Gastrocnemius medialis (tissue), 4 donors: Measurements from ENCODE around the gene CACNA1S. TPM values are rescaled to one million over a fixed set of nuclear protein-coding genes. Genes with fewer than 3 reads are reported as not detected.

Source experiments
- ATAC-seq, 2 donors: fragments of 150-250 bp; one replicate each; pipeline ENCODE4 v1.9.1; 2016
- DNase-seq, 2 donors: peaks; one replicate each; pipeline ENCODE4 v3.0.0-alpha.2; 2019
- H3K27ac ChIP-seq, 4 donors: fragments of 200-600 bp; sonication (generic); 1 replicate in 1 of 4; 2 replicates in 3 of 4; pipeline ENCODE4 v1.5.1; 2016 to 2018; ENCODE audit warnings: mild to moderate bottlenecking in 2 of 4, moderate library complexity in 1 of 4
- H3K27me3 ChIP-seq, 3 donors: fragments of 200-600 bp; sonication (generic) in 2 of 3; 1 replicate in 1 of 3; 2 replicates in 2 of 3; pipeline versions ENCODE4 v1.5.1 to v1.6.0; 2016 to 2019; ENCODE audit warnings: mild to moderate bottlenecking in 1 of 3, moderate library complexity in 1 of 3
- H3K36me3 ChIP-seq, 2 donors: fragments of 200-600 bp; sonication (generic) in 1 of 2; one replicate each; pipeline ENCODE4 v1.5.1; 2017 to 2018
- H3K4me1 ChIP-seq, 2 donors: fragments of 200-600 bp; sonication (generic) in 1 of 2; one replicate each; pipeline ENCODE4 v1.5.1; 2016 to 2017; ENCODE audit warnings: mild to moderate bottlenecking in 2 of 2
- H3K4me3 ChIP-seq, 4 donors: fragments of 200-600 bp; sonication (generic) in 3 of 4; 1 replicate in 1 of 4; 2 replicates in 3 of 4; pipeline ENCODE4 v1.5.1; 2016 to 2019; ENCODE audit warnings: mild to moderate bottlenecking in 2 of 4
- H3K9me3 ChIP-seq, 3 donors: fragments of 200-600 bp; sonication (generic) in 2 of 3; 1 replicate in 1 of 3; 2 replicates in 2 of 3; pipeline ENCODE4 v1.5.1; 2016 to 2019
- CTCF ChIP-seq, 5 experiments: fragments of 450-650 bp in 3 of 5; fragments of 200-600 bp in 2 of 5; sonication (generic) in 2 of 5; IDR thresholded peaks in 4 of 5; conservative IDR thresholded peaks in 1 of 5; 1 replicate in 4 of 5; 2 replicates in 1 of 5; pipeline ENCODE4 v1.5.1; 2016 to 2019; ENCODE audit warnings: antibody characterized with exemption in 5 of 5, mild to moderate bottlenecking in 3 of 5, moderate library complexity in 3 of 5
- POLR2A ChIP-seq, 2 donors: fragments of 450-650 bp; IDR thresholded peaks; one replicate each; pipeline ENCODE4 v1.6.1; 2017; ENCODE audit warnings: antibody characterized with exemption in 2 of 2, mild to moderate bottlenecking in 2 of 2, moderate library complexity in 2 of 2
- in situ Hi-C, 4 donors: fragments of 200-750 bp; cut with MboI; loops; one replicate each; pipeline versions ENCODE4 v1.15.0 to v1.8.0; 2017; ENCODE audit warnings: low sequenced_read_pairs in 4 of 4
- intact Hi-C: fragments of 100-400 bp; cut with DNase I; formaldehyde crosslinking; loops from one replicate; pipeline ENCODE4 v1.15.1; 2023; ENCODE audit warnings: low total_unique reads
- total RNA-seq, 4 donors: library from RNA; depleted of rRNA; stranded (reverse); fragments of >200 nt; gene quantifications; one replicate each; pipeline versions ENCODE4 v1.1.0 to v1.2.3, GENCODE V29; 2016

CACNA1S gene
- total RNA-seq, 4 donors from 2014 or later: 74.3 to 93.5 (median 81.2) TPM

DNA sequence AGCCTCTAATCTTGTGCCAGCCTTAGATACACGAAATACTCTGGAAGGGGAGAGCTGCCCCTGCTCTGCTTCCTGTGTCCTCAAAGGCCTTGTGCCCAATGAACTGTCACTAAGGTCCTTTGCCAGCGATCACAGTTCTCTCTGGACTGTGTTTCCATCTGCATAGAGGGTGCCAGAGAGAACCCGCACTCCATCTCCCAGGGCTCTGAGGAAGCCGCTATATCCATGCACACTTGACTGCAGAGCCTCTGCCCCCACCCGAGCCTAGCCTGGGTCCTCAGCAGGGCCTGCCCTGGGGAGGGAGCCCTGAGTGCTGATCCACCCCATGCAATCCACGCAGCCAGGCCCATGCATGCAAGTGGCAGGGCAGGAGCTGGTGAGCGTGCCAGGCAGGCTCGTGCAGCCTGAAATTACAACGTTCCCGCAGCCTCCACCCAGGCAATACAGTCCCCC is 58.1 kb downstream of the CACNA1S start:
- Histone ChIP-seq H3K27me3 (no peaks in the 10 kb centered on the region), H3K27ac (peak overlapping the region in 1 of 4 donors; percentile 18), H3K4me1 (no peaks in the 10 kb centered on the region), H3K4me3 (no peak overlapping the region), H3K36me3 (peaks cover 0 to 64% of the 10 kb centered on the region in 2 donors), H3K9me3 (no peaks in the 10 kb centered on the region)
- DNase-seq: no peak
- ATAC-seq: no peak
- in situ Hi-C loops: no loop called here
- TF ChIP-seq CTCF (IDR thresholded peaks at IDR 0.05 in 4 of 5, conservative IDR thresholded peaks at IDR 0.05 in 1 of 5): no peak
- TF ChIP-seq POLR2A (IDR thresholded peaks at IDR 0.05): no peak
- intact Hi-C loops: no loop called here

GRCh38 chr1:201053155-201053860 is 58.9 kb downstream of the CACNA1S start:
- Histone ChIP-seq H3K36me3 (peaks cover 0 to 59% of the 10 kb centered on the region in 2 donors), H3K27me3 (no peaks in the 10 kb centered on the region), H3K9me3 (no peaks in the 10 kb centered on the region), H3K4me1 (no peaks in the 10 kb centered on the region), H3K4me3 (no peak overlapping the region), H3K27ac (peak overlapping the region in 1 of 4 donors; percentile 34)
- DNase-seq (no peak), ATAC-seq (no peak)
- TF ChIP-seq POLR2A (IDR thresholded peaks at IDR 0.05): no peak
- no peak for TF ChIP-seq CTCF (IDR thresholded peaks at IDR 0.05 in 4 of 5, conservative IDR thresholded peaks at IDR 0.05 in 1 of 5)
- in situ Hi-C loops (no loop called here), intact Hi-C loops (no loop called here)

DNA sequence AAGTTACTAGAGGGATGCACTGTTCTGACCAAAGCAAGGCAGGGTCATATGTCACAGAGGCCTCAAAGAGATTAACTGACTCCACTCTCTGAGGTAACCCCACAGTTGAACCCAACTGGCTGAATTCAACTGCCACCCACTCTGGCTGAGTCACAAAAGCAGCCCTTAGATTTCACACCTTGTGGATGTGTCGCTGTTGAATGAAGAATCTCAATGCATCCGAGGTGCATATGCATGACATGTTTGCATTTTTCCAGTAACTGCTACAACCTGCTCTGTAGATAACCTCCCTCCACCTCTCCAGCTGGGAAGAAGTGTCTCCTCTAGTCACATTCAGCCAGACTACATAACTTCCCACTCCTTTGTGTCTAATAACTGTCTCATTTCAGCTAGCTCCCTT is 60.8 kb downstream of the CACNA1S start:
- no peak overlapping the region for H3K4me3 ChIP-seq
- DNase-seq (no peak), ATAC-seq (no peak)
- H3K27me3 ChIP-seq: no peaks in the 10 kb centered on the region
- peaks cover 0 to 44% of the 10 kb centered on the region in 2 donors for H3K36me3 ChIP-seq
- H3K27ac ChIP-seq: no peak overlapping the region
- TF ChIP-seq CTCF (IDR thresholded peaks at IDR 0.05 in 4 of 5, conservative IDR thresholded peaks at IDR 0.05 in 1 of 5) (no peak), POLR2A (IDR thresholded peaks at IDR 0.05) (no peak)
- no peaks in the 10 kb centered on the region for H3K9me3 ChIP-seq
- in situ Hi-C loops (no loop called here), intact Hi-C loops (no loop called here)
- no peaks in the 10 kb centered on the region for H3K4me1 ChIP-seq

GRCh38 chr1:201050515-201051277 is 61.5 kb downstream of the CACNA1S start:
- DNase-seq (no peak), ATAC-seq (no peak)
- intact Hi-C loops (no loop called here), in situ Hi-C loops (no loop called here)
- Histone ChIP-seq H3K4me1 (no peaks in the 10 kb centered on the region), H3K4me3 (no peak overlapping the region), H3K27me3 (no peaks in the 10 kb centered on the region), H3K36me3 (peaks cover 0 to 40% of the 10 kb centered on the region in 2 donors), H3K27ac (peak overlapping the region in 1 of 4 donors; percentile 27), H3K9me3 (no peaks in the 10 kb centered on the region)
- TF ChIP-seq CTCF (IDR thresholded peaks at IDR 0.05 in 4 of 5, conservative IDR thresholded peaks at IDR 0.05 in 1 of 5) (no peak), POLR2A (IDR thresholded peaks at IDR 0.05) (no peak)
